HepG2 (cell line): ENCODE data around the gene CNNM2. TPM values are rescaled to one million over a fixed set of nuclear protein-coding genes. Genes with fewer than 3 reads are reported as not detected.

Experiments used
- ARID4A ChIP-seq: sonication (generic); formaldehyde crosslinking; IDR thresholded peaks from 2 replicates; pipeline ENCODE4 v1.5.0; 2020; ENCODE audit warnings: mild to moderate bottlenecking, missing genetic modification reagents, borderline replicate concordance
- ATF4 ChIP-seq, 2 experiments: fragments of 450-650 bp in 1 of 2; sonication (generic) in 1 of 2; formaldehyde crosslinking; IDR thresholded peaks; 2 replicates each; pipeline versions ENCODE4 v1.5.0 to v1.8.0; 2020 to 2022; ENCODE audit warnings: mild to moderate bottlenecking in 1 of 2, missing genetic modification reagents in 1 of 2
- JARID2 ChIP-seq: sonication (generic); formaldehyde crosslinking; IDR thresholded peaks from 2 replicates; pipeline ENCODE4 v1.8.1; 2023; ENCODE audit warnings: missing genetic modification reagents, inconsistent platforms; ENCODE audit not compliant: insufficient replicate concordance
- TAF1 ChIP-seq: sonication (generic); formaldehyde crosslinking; IDR thresholded peaks from 2 replicates; pipeline ENCODE4 v1.4.0; 2020; ENCODE audit warnings: missing genetic modification reagents
- TRIM22 ChIP-seq: fragments of 450-650 bp; IDR thresholded peaks from 2 replicates; pipeline ENCODE4 v1.6.1; 2017
- TRIM24 ChIP-seq: sonication (generic); formaldehyde crosslinking; IDR thresholded peaks from 2 replicates; pipeline ENCODE4 v1.8.0; 2022; ENCODE audit warnings: mild to moderate bottlenecking, missing genetic modification reagents
- ZBTB44 ChIP-seq: sonication (generic); formaldehyde crosslinking; IDR thresholded peaks from 2 replicates; pipeline ENCODE4 v1.4.0; 2020; ENCODE audit warnings: missing genetic modification reagents
- ZBTB7A ChIP-seq: sonication (generic); formaldehyde crosslinking; IDR thresholded peaks from 2 replicates; pipeline ENCODE4 v1.8.0; 2022; ENCODE audit warnings: mild to moderate bottlenecking, missing genetic modification reagents
- ZC3H13 ChIP-seq: sonication (generic); formaldehyde crosslinking; IDR thresholded peaks from 2 replicates; pipeline ENCODE4 v1.8.1; 2023; ENCODE audit warnings: mild to moderate bottlenecking, missing genetic modification reagents, moderate library complexity
- ZNF205 ChIP-seq: IDR thresholded peaks from 2 replicates; pipeline ENCODE4 v1.6.1; 2018; ENCODE audit warnings: missing biosample characterization, missing genetic modification reagents
- ZNF317 ChIP-seq: sonication (generic); formaldehyde crosslinking; IDR thresholded peaks from 2 replicates; pipeline ENCODE4 v1.5.0; 2020; ENCODE audit warnings: mild to moderate bottlenecking, missing genetic modification reagents
- ZNF674 ChIP-seq: sonication (generic); formaldehyde crosslinking; IDR thresholded peaks from 2 replicates; pipeline ENCODE4 v1.5.0; 2020; ENCODE audit warnings: low read depth, mild to moderate bottlenecking, missing genetic modification reagents
- ZNF780A ChIP-seq: sonication (generic); formaldehyde crosslinking; IDR thresholded peaks from 2 replicates; pipeline ENCODE4 v1.8.0; 2022; ENCODE audit warnings: mild to moderate bottlenecking, missing genetic modification reagents, moderate library complexity
- polyA plus RNA-seq, 8 experiments: library from polyadenylated mRNA; depleted of rRNA in 3 of 8; stranded (reverse) in 7 of 8; unstranded in 1 of 8; fragments of >200 nt; fragmentation: Illumina TruSeq in 4 of 8; extraction: Trizol in 4 of 8; gene quantifications; 2 replicates each; pipeline versions ENCODE4 v1.2.1 to v1.2.3, GENCODE V29; 2011 to 2016; ENCODE audit warnings: low read depth in 4 of 8, missing spikeins in 1 of 8, mixed read lengths in 1 of 8; ENCODE audit not compliant: insufficient read depth in 1 of 8
- total RNA-seq, 5 experiments: library from RNA; depleted of rRNA; stranded (reverse); fragments of >200 nt; fragmentation: Illumina TruSeq; extraction: Trizol; gene quantifications; 2 replicates each; pipeline ENCODE4 v1.2.3, GENCODE V29; 2016; ENCODE audit warnings: low read depth in 1 of 5
- TF ChIP-seq, protein P1 (sequence below): sonication (generic); formaldehyde crosslinking; IDR thresholded peaks from 2 replicates; pipeline ENCODE4 v1.4.0; 2020; ENCODE audit warnings: mild to moderate bottlenecking, low read depth, missing genetic modification reagents
- TF ChIP-seq, protein P2 (sequence below): sonication (generic); formaldehyde crosslinking; IDR thresholded peaks from 2 replicates; pipeline ENCODE4 v1.9.0; 2021; ENCODE audit warnings: missing genetic modification reagents, borderline replicate concordance

CNNM2 gene
- total and polyA plus RNA-seq, 2 of the 13 experiments (the other 11 are each of a cell fraction or from before 2014, with no cell fraction given) = 7.1 to 9.0 TPM

DNA sequence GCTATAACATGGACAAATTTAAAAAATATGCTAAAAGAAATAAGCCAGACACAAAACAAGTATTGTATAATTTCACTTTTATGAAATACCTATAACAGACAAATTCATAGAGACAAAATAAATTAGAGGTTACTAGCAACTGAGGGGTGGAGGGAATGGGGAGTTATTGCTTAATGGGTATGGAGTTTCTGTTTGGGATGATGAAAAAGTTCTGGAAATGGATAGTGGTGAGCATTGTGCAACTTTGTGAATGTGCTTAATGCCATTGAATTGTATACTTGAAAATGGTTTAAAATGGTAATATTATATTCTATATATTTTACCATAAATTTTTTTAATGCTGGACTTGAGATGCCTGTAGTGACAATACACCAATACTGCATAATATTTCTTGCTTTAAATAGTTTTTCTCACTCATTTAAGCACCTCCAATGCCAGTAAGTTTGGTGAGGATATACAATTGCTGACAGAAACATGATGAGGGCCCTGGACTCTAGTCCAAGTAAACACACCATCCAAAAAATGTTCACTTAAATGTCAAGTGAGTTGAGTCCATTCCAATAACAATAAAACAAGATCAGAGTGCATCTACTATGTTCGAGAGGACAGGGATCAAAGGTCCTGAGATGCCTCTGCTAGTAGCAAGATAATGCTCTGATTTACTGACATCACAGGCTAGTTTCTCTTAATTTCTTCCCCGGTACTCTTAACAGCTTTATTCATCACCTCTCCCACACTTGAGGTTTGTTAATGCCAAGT, 203.1 kb downstream of the CNNM2 start (continued):
- TF ChIP-seq ARID4A (CRISPR knock-in tag) (no peak; the same call in 1 of the 2 replicates), ZC3H13 (CRISPR knock-in tag) (no peak), TRIM24 (no peak), ZNF780A (CRISPR knock-in tag) (no peak), TRIM22 (no peak), ATF4 (CRISPR knock-in tag; IDR thresholded peaks at IDR 0.05) (peak in 1 of 2 experiments; percentile 49; a peak in 2 of 4 replicates), ZNF674 (CRISPR knock-in tag) (no peak), ZBTB44 (CRISPR knock-in tag) (no peak), TAF1 (no peak), ZNF317 (peak; percentile 44; the same call in 1 of the 2 replicates), ZNF205 (CRISPR knock-in tag) (no peak), ZBTB7A (CRISPR knock-in tag) (no peak), JARID2 (CRISPR knock-in tag) (no peak)
- TF ChIP-seq, protein P1, sequence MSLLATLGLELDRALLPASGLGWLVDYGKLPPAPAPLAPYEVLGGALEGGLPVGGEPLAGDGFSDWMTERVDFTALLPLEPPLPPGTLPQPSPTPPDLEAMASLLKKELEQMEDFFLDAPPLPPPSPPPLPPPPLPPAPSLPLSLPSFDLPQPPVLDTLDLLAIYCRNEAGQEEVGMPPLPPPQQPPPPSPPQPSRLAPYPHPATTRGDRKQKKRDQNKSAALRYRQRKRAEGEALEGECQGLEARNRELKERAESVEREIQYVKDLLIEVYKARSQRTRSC = no peak
- TF ChIP-seq, protein P2, sequence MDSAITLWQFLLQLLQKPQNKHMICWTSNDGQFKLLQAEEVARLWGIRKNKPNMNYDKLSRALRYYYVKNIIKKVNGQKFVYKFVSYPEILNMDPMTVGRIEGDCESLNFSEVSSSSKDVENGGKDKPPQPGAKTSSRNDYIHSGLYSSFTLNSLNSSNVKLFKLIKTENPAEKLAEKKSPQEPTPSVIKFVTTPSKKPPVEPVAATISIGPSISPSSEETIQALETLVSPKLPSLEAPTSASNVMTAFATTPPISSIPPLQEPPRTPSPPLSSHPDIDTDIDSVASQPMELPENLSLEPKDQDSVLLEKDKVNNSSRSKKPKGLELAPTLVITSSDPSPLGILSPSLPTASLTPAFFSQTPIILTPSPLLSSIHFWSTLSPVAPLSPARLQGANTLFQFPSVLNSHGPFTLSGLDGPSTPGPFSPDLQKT = no peak
